Stimulated activated naive CD8-positive, alpha-beta T cell treated with anti-CD3 and anti-CD28 coated beads, Interleukin-15, Interleukin-2, amounts not matched to agents 100 ng/mL and 50 ng/mL, for 24 hours (primary cell): ENCODE results near the gene MTARC1.

Experiments
- H3K27ac Mint-ChIP-seq: one replicate; pipeline ENCODE4 v1.8.0; 2021; ENCODE audit warnings: mild to moderate bottlenecking, mixed read lengths
- H3K27me3 Mint-ChIP-seq: one replicate; pipeline ENCODE4 v1.8.0; 2021; ENCODE audit warnings: mixed read lengths
- H3K36me3 Mint-ChIP-seq: one replicate; pipeline ENCODE4 v1.8.0; 2021; ENCODE audit warnings: low read depth, mixed read lengths
- H3K4me1 Mint-ChIP-seq: one replicate; pipeline ENCODE4 v1.8.0; 2021; ENCODE audit warnings: low read depth, mixed read lengths
- H3K4me3 Mint-ChIP-seq: one replicate; pipeline ENCODE4 v1.8.0; 2021; ENCODE audit warnings: mild to moderate bottlenecking, mixed read lengths
- H3K9me3 Mint-ChIP-seq: one replicate; pipeline ENCODE4 v1.8.0; 2021; ENCODE audit warnings: mixed read lengths

Gene MTARC1

DNA sequence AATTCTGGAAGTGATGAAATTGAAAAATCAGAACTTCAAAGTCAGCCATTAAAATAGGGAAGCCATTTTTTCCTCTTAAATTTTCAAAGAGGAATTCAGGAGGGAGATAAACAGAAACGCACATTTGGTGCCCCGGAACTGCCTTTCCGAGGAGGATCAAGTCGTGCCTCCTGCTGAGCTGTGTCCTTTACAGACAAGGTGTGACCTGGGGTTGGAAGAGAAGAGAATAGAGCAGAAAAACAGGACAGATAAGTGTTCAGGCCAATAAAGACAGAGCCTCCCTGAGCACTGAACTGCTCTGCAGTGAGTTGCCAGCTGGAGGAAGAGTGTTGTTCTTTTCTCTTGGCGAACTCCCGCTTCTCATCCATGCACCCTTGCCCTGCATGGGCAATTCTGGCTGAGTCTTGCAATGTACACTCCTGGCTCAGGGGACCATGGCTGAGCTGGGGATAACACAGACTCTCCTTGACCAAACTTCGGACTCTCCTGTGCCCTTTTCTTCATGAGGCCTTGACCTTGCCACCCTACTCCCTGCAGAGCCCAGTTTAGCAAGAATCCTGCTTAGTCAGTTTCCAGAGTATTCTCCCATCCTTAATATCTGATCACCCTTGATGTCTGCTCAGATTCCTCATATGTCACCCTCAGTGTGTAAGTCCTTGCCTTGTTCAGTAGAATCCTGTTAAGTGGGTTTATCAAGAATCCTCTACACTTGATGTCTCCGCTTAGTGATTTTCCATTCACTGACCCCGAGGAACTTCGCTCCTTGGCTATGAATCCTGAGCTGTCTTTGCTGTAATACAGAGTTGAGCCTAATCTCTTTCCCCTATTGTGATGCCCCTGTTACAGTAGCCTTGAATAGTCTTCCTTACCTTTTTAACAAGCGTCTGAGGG lies 1.3 kb upstream of the MTARC1 start:
- no peak overlapping the region for H3K27ac Mint-ChIP-seq
- no peaks in the 10 kb centered on the region for H3K4me1 Mint-ChIP-seq
- peaks cover 63% of the 10 kb centered on the region for H3K27me3 Mint-ChIP-seq
- H3K4me3 Mint-ChIP-seq: no peak overlapping the region
- H3K36me3 Mint-ChIP-seq: no peaks in the 10 kb centered on the region
- no peaks in the 10 kb centered on the region for H3K9me3 Mint-ChIP-seq

DNA sequence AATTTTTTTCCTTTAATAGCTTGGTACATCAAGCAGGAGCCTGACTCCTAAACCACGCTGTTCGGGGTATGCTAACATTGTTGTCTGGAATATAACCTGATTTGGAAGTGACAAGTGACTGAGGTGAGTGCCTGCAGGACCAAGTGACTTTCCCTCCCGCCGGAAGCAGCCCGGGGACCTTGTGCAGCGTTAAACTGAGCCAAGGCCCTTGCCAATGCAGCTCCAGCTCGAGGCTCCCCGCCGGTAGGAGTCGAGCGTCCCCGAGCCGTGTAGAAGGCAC lies 716 bp upstream of the MTARC1 start:
- Mint-ChIP-seq H3K27ac (no peak overlapping the region), H3K36me3 (no peaks in the 10 kb centered on the region), H3K27me3 (peaks cover 63% of the 10 kb centered on the region), H3K4me3 (no peak overlapping the region), H3K9me3 (no peaks in the 10 kb centered on the region), H3K4me1 (no peaks in the 10 kb centered on the region)

DNA sequence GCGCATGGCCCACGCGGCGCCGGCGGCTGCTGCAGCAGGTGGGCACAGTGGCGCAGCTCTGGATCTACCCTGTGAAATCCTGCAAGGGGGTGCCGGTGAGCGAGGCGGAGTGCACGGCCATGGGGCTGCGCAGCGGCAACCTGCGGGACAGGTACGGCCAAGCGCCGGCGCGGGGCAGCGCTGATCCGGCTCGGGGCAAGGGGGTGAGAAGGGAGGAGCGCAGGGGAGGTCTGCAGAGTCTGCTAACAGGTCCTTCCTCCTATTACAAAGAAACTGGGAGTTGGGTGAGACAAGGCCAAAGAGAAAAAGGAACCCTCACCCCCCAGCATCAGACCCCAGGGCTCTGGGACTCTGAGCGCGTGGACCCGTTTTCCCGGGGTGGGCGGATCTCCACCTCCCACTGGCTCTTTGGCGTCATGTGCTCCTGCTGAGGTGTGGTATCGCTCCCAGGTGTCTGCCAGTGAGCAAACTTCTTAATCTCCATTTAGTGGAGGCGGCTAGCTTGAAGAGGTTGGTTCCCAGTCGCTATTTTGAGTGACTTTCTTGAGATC lies 431 bp downstream of the MTARC1 start:
- Mint-ChIP-seq H3K27ac (no peak overlapping the region), H3K36me3 (no peaks in the 10 kb centered on the region), H3K4me3 (peak overlapping the region; percentile 55), H3K9me3 (no peaks in the 10 kb centered on the region), H3K4me1 (no peaks in the 10 kb centered on the region), H3K27me3 (peaks cover 57% of the 10 kb centered on the region)

DNA sequence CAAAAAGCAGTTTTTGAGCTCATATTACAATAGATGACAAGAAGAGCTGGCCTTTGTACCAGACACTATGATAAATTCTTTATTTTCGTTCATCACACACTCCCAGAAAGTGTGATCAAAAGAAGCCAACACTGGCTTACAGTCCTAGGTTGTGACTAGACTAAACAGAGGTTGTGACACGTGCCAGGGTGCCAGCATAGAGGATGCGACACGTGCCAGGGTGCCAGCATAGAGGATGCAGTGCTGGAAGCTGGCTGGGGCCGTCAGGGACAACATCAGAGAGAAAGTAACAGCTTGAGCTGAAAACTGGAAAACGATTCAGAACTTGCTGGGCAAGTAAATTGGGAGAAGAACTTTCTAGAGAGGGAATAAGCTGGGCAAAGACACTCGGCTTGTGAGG lies 2.2 kb downstream of the MTARC1 start:
- H3K36me3 Mint-ChIP-seq: no peaks in the 10 kb centered on the region
- no peaks in the 10 kb centered on the region for H3K4me1 Mint-ChIP-seq
- H3K27me3 Mint-ChIP-seq: peaks cover 40% of the 10 kb centered on the region
- H3K27ac Mint-ChIP-seq: no peak overlapping the region
- no peak overlapping the region for H3K4me3 Mint-ChIP-seq
- H3K9me3 Mint-ChIP-seq: no peaks in the 10 kb centered on the region

DNA sequence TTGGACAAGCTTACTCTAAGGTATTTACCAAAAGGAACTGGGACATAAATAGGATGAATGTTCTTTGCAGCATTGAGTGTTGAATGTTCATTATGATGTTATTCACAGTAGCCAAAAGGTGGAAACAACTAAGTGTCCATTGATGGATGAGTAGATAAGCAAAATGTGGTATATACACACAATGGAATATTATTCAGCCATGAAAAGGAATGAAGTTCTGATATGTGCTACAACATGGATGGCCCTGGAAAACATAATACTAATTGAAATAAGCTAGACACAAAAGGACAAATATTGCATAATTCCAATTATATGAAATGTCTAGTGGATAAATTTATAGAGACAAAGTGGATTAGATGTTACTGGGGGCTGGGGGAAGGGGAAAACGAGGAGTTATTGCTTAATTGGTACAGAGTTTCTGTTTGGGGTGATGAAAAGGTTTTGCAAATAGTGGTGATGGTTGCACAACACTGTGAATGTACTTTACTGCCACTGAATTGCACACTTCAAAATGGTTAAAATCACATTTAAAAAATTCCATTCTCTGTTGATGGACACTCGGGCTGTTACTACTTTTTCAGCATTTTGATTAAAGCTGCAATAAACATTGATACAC lies 2.9 kb downstream of the MTARC1 start:
- H3K4me3 Mint-ChIP-seq: no peak overlapping the region
- H3K36me3 Mint-ChIP-seq: no peaks in the 10 kb centered on the region
- H3K27ac Mint-ChIP-seq: no peak overlapping the region
- no peaks in the 10 kb centered on the region for H3K9me3 Mint-ChIP-seq
- H3K4me1 Mint-ChIP-seq: no peaks in the 10 kb centered on the region
- H3K27me3 Mint-ChIP-seq: peaks cover 33% of the 10 kb centered on the region

DNA sequence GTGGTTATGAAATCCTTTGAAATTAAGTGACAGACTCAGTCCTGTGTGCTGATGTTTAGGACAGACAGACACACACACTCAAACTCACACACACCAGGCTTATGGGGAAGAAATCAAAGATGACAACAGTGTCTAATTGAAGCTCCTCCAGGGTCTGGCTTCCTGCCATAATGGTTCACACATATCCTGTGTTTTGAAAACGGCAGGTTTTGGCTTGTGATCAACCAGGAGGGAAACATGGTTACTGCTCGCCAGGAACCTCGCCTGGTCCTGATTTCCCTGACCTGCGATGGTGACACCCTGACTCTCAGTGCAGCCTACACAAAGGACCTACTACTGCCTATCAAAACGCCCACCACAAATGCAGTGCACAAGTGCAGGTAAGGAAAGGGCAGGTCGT lies 4.6 kb downstream of the MTARC1 start:
- no peaks in the 10 kb centered on the region for H3K36me3 Mint-ChIP-seq
- no peaks in the 10 kb centered on the region for H3K4me1 Mint-ChIP-seq
- no peak overlapping the region for H3K4me3 Mint-ChIP-seq
- peaks cover 19% of the 10 kb centered on the region for H3K27me3 Mint-ChIP-seq
- no peak overlapping the region for H3K27ac Mint-ChIP-seq
- H3K9me3 Mint-ChIP-seq: no peaks in the 10 kb centered on the region

DNA sequence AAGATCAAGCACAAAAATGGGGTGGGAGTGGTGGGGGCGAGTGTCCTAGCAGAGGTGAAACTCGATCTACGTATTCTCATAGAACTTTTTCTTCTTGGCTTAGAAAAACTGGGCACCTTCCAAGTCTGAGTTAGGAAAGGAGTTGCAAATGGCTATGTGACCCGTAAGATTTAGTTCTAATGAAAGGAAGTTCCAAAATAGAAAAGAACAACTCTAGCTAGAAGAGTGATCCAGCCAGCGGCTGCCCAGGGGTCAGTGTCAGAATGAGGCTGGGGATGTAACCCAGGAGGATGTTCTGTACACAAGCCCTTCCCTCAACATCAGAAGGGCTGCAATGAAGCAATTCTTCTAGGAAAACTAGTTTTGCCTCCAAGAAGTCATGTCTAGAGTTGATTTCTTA lies 5.2 kb downstream of the MTARC1 start:
- Mint-ChIP-seq H3K4me3 (no peak overlapping the region), H3K27ac (no peak overlapping the region), H3K36me3 (no peaks in the 10 kb centered on the region), H3K4me1 (no peaks in the 10 kb centered on the region), H3K27me3 (peaks cover 18% of the 10 kb centered on the region), H3K9me3 (no peaks in the 10 kb centered on the region)

DNA sequence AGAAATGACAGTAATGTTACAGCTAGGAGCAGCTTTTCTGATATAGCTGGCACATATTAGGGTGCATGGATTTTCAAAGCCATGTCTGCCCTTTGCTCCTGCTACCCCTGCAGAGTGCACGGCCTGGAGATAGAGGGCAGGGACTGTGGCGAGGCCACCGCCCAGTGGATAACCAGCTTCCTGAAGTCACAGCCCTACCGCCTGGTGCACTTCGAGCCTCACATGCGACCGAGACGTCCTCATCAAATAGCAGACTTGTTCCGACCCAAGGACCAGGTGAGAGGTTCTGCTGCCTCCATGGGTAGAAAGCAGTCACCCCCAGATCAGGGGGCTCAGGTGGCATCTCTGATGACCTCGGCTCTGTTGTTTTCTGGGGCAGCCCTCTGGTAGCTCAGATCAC lies 9.8 kb downstream of the MTARC1 start:
- H3K27me3 Mint-ChIP-seq: no peaks in the 10 kb centered on the region
- H3K4me1 Mint-ChIP-seq: no peaks in the 10 kb centered on the region
- no peaks in the 10 kb centered on the region for H3K9me3 Mint-ChIP-seq
- H3K4me3 Mint-ChIP-seq: no peak overlapping the region
- H3K36me3 Mint-ChIP-seq: no peaks in the 10 kb centered on the region
- H3K27ac Mint-ChIP-seq: no peak overlapping the region

DNA sequence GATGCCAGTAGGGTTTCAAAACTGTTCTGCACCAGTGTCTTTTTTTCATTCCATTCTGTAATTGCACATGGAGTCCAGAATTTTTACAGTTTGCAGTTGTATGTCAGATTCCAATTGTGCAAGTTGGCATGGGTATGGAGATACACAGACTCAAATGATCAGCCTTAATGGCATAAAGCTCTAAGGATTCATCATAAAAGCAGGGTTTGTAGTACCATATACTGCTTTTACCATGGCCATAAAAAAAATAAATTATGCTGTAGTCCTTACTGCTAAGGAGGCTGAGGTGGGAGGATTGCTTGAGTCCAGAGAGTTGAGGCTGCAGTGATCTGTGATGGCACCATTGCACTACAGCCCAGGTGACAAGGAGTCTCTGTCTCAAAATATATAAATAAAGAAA lies 10.3 kb downstream of the MTARC1 start:
- Mint-ChIP-seq H3K4me1 (no peaks in the 10 kb centered on the region), H3K9me3 (no peaks in the 10 kb centered on the region)

DNA sequence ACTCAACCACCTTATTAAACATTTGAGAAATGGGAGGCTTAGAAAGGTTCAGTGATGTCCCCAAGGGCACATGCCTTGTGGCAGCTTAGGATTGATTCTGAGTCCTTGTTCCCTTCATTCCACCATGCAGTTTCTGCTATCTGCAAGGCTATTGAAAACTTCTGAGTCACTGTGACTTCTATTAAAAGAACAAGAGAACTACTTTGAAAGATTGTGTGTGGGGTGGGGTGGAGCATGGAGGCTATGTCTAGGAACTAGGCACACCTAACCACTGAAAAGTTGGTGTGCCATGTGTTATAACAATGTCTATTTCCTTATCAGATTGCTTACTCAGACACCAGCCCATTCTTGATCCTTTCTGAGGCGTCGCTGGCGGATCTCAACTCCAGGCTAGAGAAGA lies 10.8 kb downstream of the MTARC1 start:
- H3K9me3 Mint-ChIP-seq: no peaks in the 10 kb centered on the region
- no peak overlapping the region for H3K27ac Mint-ChIP-seq
- no peaks in the 10 kb centered on the region for H3K36me3 Mint-ChIP-seq
- no peaks in the 10 kb centered on the region for H3K4me1 Mint-ChIP-seq
- H3K27me3 Mint-ChIP-seq: peaks cover 2% of the 10 kb centered on the region
- no peak overlapping the region for H3K4me3 Mint-ChIP-seq

More for the DNA sequence above, 10.3 kb downstream of the MTARC1 start:
- H3K27me3 Mint-ChIP-seq: no peaks in the 10 kb centered on the region
- H3K27ac Mint-ChIP-seq: no peak overlapping the region
- no peaks in the 10 kb centered on the region for H3K36me3 Mint-ChIP-seq
- no peak overlapping the region for H3K4me3 Mint-ChIP-seq

DNA sequence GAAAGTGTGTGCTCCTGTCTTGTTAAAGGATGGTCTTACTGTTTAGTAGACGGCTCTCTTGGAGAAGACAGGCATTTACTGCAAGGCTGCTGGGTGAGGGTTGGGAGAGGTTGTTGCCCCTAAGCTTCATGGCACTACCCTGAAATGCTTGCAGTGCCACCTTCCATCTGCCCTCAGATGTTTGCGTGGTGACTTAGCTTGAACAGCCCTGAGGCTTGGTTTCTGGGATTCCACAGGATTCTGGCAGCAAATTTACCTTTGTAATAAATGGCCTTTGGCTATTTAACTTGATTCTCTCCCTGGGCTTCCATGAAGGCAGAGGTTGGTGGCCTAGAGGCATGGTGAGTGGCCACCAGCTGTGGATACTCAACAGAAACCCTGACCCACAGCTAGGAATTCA lies 11.6 kb downstream of the MTARC1 start:
- no peak overlapping the region for H3K4me3 Mint-ChIP-seq
- no peaks in the 10 kb centered on the region for H3K9me3 Mint-ChIP-seq
- H3K36me3 Mint-ChIP-seq: no peaks in the 10 kb centered on the region
- no peak overlapping the region for H3K27ac Mint-ChIP-seq
- H3K27me3 Mint-ChIP-seq: peaks cover 10% of the 10 kb centered on the region
- no peaks in the 10 kb centered on the region for H3K4me1 Mint-ChIP-seq

DNA sequence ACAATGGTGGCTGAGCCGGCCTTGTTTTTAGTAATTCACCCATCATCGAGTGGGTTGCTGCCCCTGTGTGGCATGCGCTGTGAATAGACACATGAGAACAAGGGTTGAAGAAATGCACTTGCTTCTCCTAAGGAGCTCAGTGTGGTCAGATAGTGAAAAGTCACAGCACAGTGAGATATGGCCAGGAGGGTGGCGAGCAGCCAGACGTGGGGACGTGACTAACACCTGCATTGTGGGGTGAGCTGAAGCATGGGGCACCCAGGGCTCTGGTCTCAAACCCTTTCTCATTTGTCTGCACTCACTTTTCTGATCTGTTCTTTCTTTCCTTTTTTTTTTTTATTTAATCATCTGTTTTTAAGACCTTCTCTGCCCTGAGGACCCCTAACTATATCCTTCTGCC lies 13.5 kb downstream of the MTARC1 start:
- Mint-ChIP-seq H3K27me3 (peaks cover 15% of the 10 kb centered on the region), H3K9me3 (no peaks in the 10 kb centered on the region), H3K4me1 (no peaks in the 10 kb centered on the region), H3K36me3 (no peaks in the 10 kb centered on the region), H3K4me3 (no peak overlapping the region), H3K27ac (no peak overlapping the region)

DNA sequence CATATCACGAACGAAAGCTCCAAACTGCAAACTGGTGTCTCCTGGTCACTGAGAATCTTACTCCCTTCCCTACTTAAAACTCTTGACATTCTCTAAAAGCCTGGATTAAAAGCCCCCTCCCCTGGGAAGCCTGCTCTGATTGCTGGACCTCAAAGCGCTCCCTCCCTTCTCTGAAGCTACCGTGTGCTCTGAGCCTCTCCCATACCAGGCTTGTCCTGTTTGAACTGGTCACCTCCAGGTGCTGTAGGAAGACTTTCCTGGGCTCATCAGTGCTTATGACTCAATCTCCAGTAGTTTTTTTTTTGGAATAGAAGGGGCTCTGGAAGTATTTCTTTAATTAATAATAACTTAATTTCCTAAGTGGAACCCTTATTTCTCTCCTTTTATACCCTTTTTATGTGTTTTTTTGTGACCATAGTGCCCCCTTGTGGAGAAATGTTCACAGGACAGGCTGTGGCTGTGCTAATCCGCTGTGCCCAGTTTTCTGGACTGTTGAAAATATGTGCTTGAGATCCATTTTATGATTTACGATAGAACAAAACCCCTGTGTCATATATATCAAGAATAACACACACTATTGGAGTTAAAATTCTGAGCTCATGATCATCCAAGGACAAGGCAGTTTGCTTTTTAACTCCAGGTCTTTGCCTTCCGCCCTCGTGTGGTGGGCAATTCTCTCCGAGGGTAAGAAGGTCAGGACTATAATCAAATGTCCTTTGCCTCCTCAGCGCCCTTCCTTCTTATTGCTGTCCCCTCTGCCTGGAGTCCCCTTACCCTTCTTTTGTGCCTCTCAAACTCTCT lies 16.9 kb downstream of the MTARC1 start:
- H3K9me3 Mint-ChIP-seq: no peaks in the 10 kb centered on the region
- no peak overlapping the region for H3K4me3 Mint-ChIP-seq
- peaks cover 15% of the 10 kb centered on the region for H3K27me3 Mint-ChIP-seq
- H3K4me1 Mint-ChIP-seq: no peaks in the 10 kb centered on the region
- no peaks in the 10 kb centered on the region for H3K36me3 Mint-ChIP-seq
- no peak overlapping the region for H3K27ac Mint-ChIP-seq

DNA sequence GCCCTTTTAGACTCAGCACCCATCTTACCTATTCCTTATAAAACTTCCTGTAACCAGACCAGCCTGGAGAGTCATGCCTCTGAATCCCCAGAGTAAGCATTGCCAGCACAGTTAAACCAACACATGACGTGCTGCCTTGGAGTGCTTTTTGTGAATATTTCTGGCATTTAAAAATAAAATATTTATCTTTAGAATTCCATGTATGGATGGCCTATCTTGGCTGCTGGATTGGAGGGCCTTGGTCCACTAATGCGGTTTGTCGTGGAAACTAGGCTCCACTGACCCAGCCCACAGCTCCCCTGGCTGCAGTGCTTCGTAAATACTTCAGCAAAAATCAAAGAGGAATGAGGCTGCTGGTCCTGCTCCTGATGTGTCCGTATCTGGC lies 17.5 kb downstream of the MTARC1 start:
- H3K27ac Mint-ChIP-seq: no peak overlapping the region

DNA sequence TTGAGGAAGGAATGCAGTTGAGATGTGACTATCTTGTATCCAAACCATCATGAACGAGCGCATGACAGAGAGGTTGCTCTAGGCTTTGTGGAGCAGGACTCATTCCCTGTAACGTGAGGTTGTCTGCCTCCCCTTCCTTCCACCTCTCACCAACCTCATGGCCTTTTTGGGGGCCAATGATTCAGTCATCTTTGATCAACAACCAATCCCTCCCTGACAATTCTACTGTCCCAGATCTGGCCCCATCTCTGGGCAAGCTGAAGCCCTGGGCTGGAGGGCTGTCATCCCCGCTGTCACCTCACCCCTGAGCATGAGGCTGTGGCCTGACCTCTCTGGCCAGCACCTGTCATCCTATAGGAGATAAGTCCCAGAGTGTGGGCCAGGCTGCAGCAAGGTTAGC lies 19.7 kb downstream of the MTARC1 start:
- H3K27ac Mint-ChIP-seq: no peak overlapping the region
- peaks cover 3% of the 10 kb centered on the region for H3K4me1 Mint-ChIP-seq
- no peaks in the 10 kb centered on the region for H3K36me3 Mint-ChIP-seq
- H3K27me3 Mint-ChIP-seq: peaks cover 15% of the 10 kb centered on the region
- H3K9me3 Mint-ChIP-seq: no peaks in the 10 kb centered on the region
- H3K4me3 Mint-ChIP-seq: no peak overlapping the region

More for the DNA sequence above, 17.5 kb downstream of the MTARC1 start:
- Mint-ChIP-seq H3K9me3 (no peaks in the 10 kb centered on the region), H3K36me3 (no peaks in the 10 kb centered on the region), H3K4me3 (no peak overlapping the region), H3K27me3 (peaks cover 15% of the 10 kb centered on the region), H3K4me1 (no peaks in the 10 kb centered on the region)
